Lower lobe of right lung (tissue), 2 donors: ENCODE data around the gene CDK6. TPM values are rescaled to one million over a fixed set of nuclear protein-coding genes. Genes with fewer than 3 reads are reported as not detected.
A peak's percentile ranks its signal among the peaks of the same experiment; 100 is the strongest.

ENCODE experiments used
- ATAC-seq, 2 donors: fragments of 200-7000 bp; cut with Tn5 transposase; one replicate each; pipeline ENCODE4 v1.9.1; 2020 to 2022; ENCODE audit warnings: mild to moderate bottlenecking in 2 of 2, moderate library complexity in 2 of 2
- DNase-seq: peaks from one replicate; pipeline ENCODE4 v3.0.0-alpha.2; 2020
- H3K27ac ChIP-seq: fragments of 200-600 bp; one replicate; pipeline ENCODE4 v1.8.0; 2022
- H3K27me3 ChIP-seq: fragments of 200-600 bp; one replicate; pipeline ENCODE4 v1.8.0; 2022; ENCODE audit warnings: low read depth
- H3K36me3 ChIP-seq: fragments of 200-600 bp; one replicate; pipeline ENCODE4 v1.8.0; 2022; ENCODE audit warnings: mild to moderate bottlenecking
- H3K4me1 ChIP-seq: fragments of 200-600 bp; one replicate; pipeline ENCODE4 v1.8.0; 2022
- H3K4me3 ChIP-seq: fragments of 200-600 bp; one replicate; pipeline ENCODE4 v1.8.0; 2022; ENCODE audit warnings: mild to moderate bottlenecking
- H3K9me3 ChIP-seq: fragments of 200-600 bp; one replicate; pipeline ENCODE4 v1.8.0; 2022
- CTCF ChIP-seq: fragments of 200-600 bp; IDR thresholded peaks from one replicate; pipeline ENCODE4 v1.8.0; 2022; ENCODE audit warnings: antibody characterized with exemption, mild to moderate bottlenecking
- intact Hi-C: fragments of 100-400 bp; cut with DNase I; formaldehyde crosslinking; loops from one replicate; pipeline ENCODE4 v1.11.0; 2022
- total RNA-seq: library from RNA; stranded (reverse); fragmentation: NEBNext Ultra II Directional; extraction: Animal tissue kit (Norgen Biotek cat#: 25700); gene quantifications from one replicate; pipeline ENCODE4 v1.2.1, GENCODE V29; 2021
- donor health status: DM: no; HTN: yes; CAD: no; lungs with severe emphysema.

Gene CDK6
- total RNA-seq, 1 donor from 2014 or later, result 21.7 TPM

GRCh38 chr7:92699966-92700514 is 136.3 kb downstream of the CDK6 start:
- Histone ChIP-seq H3K4me3 (no peak overlapping the region), H3K27ac (no peak overlapping the region), H3K27me3 (no peaks in the 10 kb centered on the region), H3K4me1 (peaks cover 31% of the 10 kb centered on the region), H3K9me3 (no peaks in the 10 kb centered on the region), H3K36me3 (no peaks in the 10 kb centered on the region)
- no peak for TF ChIP-seq CTCF
- intact Hi-C loops, result loop anchor here (10.0 kb wide), 1 partner anchor 135 kb away; the partner anchor contains the start of gene CDK6
- ATAC-seq, result no peak
- no peak for DNase-seq

- no peak overlapping the region for H3K27ac ChIP-seq
- H3K4me3 ChIP-seq, result no peak overlapping the region
- peaks cover 31% of the 10 kb centered on the region for H3K4me1 ChIP-seq
- intact Hi-C loops, result loop anchor here (10.0 kb wide), 1 partner anchor 135 kb away; the partner anchor contains the start of gene CDK6
- no peaks in the 10 kb centered on the region for H3K27me3 ChIP-seq
- no peaks in the 10 kb centered on the region for H3K36me3 ChIP-seq
- DNase-seq, result no peak
- no peaks in the 10 kb centered on the region for H3K9me3 ChIP-seq
- no peak for TF ChIP-seq CTCF
- no peak for ATAC-seq
These were observed 136.8 kb downstream of the CDK6 start for GRCh38 chr7:92699560-92699959.

GRCh38 chr7:92698237-92698841 is 138.0 kb downstream of the CDK6 start:
- H3K9me3 ChIP-seq, result no peaks in the 10 kb centered on the region
- H3K27me3 ChIP-seq, result no peaks in the 10 kb centered on the region
- no peaks in the 10 kb centered on the region for H3K36me3 ChIP-seq
- TF ChIP-seq CTCF, result no peak
- intact Hi-C loops, result loop anchor here (10.0 kb wide), 1 partner anchor 136 kb away; the partner anchor contains the start of gene CDK6
- no peak for DNase-seq
- ATAC-seq, result peak; percentile 43 to 48
- H3K4me3 ChIP-seq, result peak overlapping the region; percentile 4
- H3K27ac ChIP-seq, result peak overlapping the region; percentile 48
- H3K4me1 ChIP-seq, result peaks cover 31% of the 10 kb centered on the region

GRCh38 chr7:92697414-92697813 is 139.0 kb downstream of the CDK6 start:
- TF ChIP-seq CTCF, result no peak
- intact Hi-C loops, result loop anchor here (10.0 kb wide), 1 partner anchor 137 kb away; the partner anchor contains the start of gene CDK6
- DNase-seq (no peak), ATAC-seq (no peak)
- Histone ChIP-seq H3K36me3 (no peaks in the 10 kb centered on the region), H3K4me3 (no peak overlapping the region), H3K9me3 (no peaks in the 10 kb centered on the region), H3K27ac (no peak overlapping the region), H3K27me3 (no peaks in the 10 kb centered on the region), H3K4me1 (peaks cover 31% of the 10 kb centered on the region)

GRCh38 chr7:92697012-92697411 is 139.4 kb downstream of the CDK6 start:
- intact Hi-C loops, result loop anchor here (10.0 kb wide), 1 partner anchor 138 kb away; the partner anchor contains the start of gene CDK6
- ATAC-seq (no peak), DNase-seq (no peak)
- Histone ChIP-seq H3K27ac (peak overlapping the region; percentile 79), H3K4me3 (no peak overlapping the region), H3K27me3 (no peaks in the 10 kb centered on the region), H3K9me3 (no peaks in the 10 kb centered on the region), H3K4me1 (peaks cover 31% of the 10 kb centered on the region), H3K36me3 (no peaks in the 10 kb centered on the region)
- TF ChIP-seq CTCF, result no peak
